ENCODE measurements around the gene CDKN2AIPNL. TPM values are rescaled to one million over a fixed set of nuclear protein-coding genes. Genes with fewer than 3 reads are reported as not detected.
A peak's percentile ranks its signal among the peaks of the same experiment; 100 is the strongest.

The CDKN2AIPNL gene
- total RNA-seq, 1 donor from 2014 or later = 6.0 TPM

DNA sequence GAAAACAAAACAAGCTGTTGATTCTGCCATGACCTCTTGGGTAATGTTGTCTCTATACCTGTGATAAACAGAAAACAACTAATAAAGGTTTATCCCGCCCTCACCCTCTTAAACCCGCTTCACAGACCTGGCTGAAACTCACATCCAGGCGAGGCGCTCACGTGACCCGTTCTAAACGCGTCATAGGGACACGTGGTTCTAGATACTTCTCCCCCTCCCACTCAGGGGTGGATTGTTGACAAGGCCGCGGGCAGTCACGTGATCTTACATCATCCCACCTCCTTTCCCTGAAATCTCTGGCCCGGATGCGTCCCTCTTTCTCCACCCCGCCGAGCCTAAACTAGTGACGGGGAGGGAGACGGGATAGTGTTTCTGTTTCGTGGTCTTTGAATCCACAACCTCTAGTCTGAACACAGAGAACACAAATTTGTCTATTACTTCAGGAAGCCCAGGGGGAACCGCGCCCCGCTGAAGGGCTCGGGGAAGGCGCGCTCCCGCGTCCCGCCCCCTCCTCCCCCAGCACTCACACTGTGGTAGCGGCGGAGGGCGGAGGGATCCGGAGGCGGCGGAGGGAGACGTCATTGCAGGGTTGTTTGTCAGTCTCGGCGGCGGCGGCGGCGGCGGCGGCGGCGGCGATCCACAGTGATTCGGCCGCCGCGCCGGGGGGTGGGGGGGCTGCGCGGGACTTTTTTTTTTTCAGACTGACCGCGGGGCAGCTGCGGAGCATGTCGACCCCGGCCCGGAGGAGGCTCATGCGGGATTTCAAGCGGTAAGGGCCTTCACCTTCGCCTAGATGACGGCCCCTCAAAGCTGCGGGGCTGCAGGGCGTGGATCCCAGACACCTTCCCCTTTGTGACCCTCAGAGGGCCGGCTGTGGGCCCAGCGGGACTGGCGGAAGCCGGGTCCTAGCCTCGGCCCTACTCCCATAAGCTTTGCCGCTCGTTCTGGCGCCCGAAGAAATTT lies 40.5 kb downstream of the CDKN2AIPNL start, which contains the start of gene UBE2B:
TSS of gene UBE2B (plus strand) at position 699 of the 963 bp plus-strand sequence. CDS start at position 726, 27 bp downstream.
- no peaks in the 10 kb centered on the region for H3K27me3 ChIP-seq
- TF ChIP-seq CTCF (IDR thresholded peaks at IDR 0.05) = no peak
- peak within 1 kb of the TSS; percentile 79 to 89 for H3K4me3 ChIP-seq
- peak within 1 kb of the TSS; percentile 94 to 98 for H3K27ac ChIP-seq
- H3K4me1 ChIP-seq = peaks cover 3 to 18% of the 10 kb centered on the region in 2 donors
- H3K9me3 ChIP-seq = no peaks in the 10 kb centered on the region
- intact Hi-C loops (cut with DNase I) = loop anchor here (1.0 to 10.0 kb wide), 8 partner anchors 144 to 534 kb away; partner anchors contain the start of genes CAMLG, PCBD2, PPP2CA and SEC24A
- H3K36me3 ChIP-seq = peaks cover 0 to 6% of the 10 kb centered on the region in 2 donors
- DNase-seq (ENCODE audit: low spot score in 2 of 2) = peak; percentile 97 to 99

GRCh38 chr5:134370311-134370870 lies 41.3 kb downstream of the CDKN2AIPNL start:
- intact Hi-C loops (cut with DNase I) = loop anchor here (2.0 to 10.0 kb wide), 6 partner anchors 144 to 534 kb away; partner anchors contain the start of genes CAMLG, PCBD2, PPP2CA and SKP1

GRCh38 chr5:134365604-134366003 lies 46.1 kb downstream of the CDKN2AIPNL start:
- H3K4me1 ChIP-seq = peaks cover 0 to 15% of the 10 kb centered on the region in 2 donors
- no peak for DNase-seq (ENCODE audit: low spot score in 2 of 2)
- H3K9me3 ChIP-seq = no peaks in the 10 kb centered on the region
- H3K27me3 ChIP-seq = no peaks in the 10 kb centered on the region
- H3K27ac ChIP-seq = no peak overlapping the region
- H3K36me3 ChIP-seq = no peaks in the 10 kb centered on the region
- no peak overlapping the region for H3K4me3 ChIP-seq
- no peak for TF ChIP-seq CTCF (IDR thresholded peaks at IDR 0.05)
- intact Hi-C loops (cut with DNase I) = loop anchor here (5.0 kb wide), 1 partner anchor 47 kb away; the partner anchor contains the start of gene CDKN2AIPNL

More at GRCh38 chr5:134370311-134370870, 41.3 kb downstream of the CDKN2AIPNL start:
- no peak for TF ChIP-seq CTCF (IDR thresholded peaks at IDR 0.05)
- Histone ChIP-seq H3K36me3 (peaks cover 0 to 6% of the 10 kb centered on the region in 2 donors), H3K9me3 (no peaks in the 10 kb centered on the region), H3K27me3 (no peaks in the 10 kb centered on the region), H3K4me1 (peaks cover 3 to 18% of the 10 kb centered on the region in 2 donors), H3K27ac (peak overlapping the region; percentile 94 to 98), H3K4me3 (peak overlapping the region; percentile 79 to 89)
- DNase-seq (ENCODE audit: low spot score in 2 of 2) = no peak

DNA sequence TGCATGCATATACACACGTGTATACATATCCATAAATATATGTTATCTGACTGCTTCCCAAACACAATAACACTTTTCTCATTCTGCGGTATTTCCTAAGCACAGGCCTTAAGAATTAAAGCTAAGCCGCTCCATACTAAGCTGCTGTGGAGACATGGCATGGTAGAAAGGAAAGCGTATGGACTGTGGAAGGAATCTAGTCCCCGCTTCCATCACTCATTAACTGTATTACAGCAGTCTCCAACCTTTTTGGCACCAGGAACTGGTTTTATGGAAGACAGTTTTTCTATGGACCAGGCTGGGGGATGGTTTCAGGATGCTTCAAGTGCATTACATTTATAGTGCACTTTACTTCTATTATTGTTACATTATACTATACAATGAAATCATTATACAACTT lies 56.0 kb downstream of the CDKN2AIPNL start:
- no peaks in the 10 kb centered on the region for H3K27me3 ChIP-seq
- intact Hi-C loops (cut with DNase I) = no loop called here
- TF ChIP-seq CTCF (IDR thresholded peaks at IDR 0.05) = no peak
- peaks cover 0 to 4% of the 10 kb centered on the region in 2 donors for H3K36me3 ChIP-seq
- no peak overlapping the region for H3K27ac ChIP-seq
- H3K9me3 ChIP-seq = no peaks in the 10 kb centered on the region
- no peak for DNase-seq (ENCODE audit: low spot score in 2 of 2)
- no peaks in the 10 kb centered on the region for H3K4me1 ChIP-seq
- no peak overlapping the region for H3K4me3 ChIP-seq

Other genes starting within 250 kb of the CDKN2AIPNL start
- gene SKP1, start 234.9 kb downstream of the CDKN2AIPNL start, total RNA-seq = 144 TPM
- 26.2 TPM for gene PPP2CA, start 185.8 kb downstream of the CDKN2AIPNL start, total RNA-seq
- not detected for gene CDKL3, start 44.7 kb downstream of the CDKN2AIPNL start, total RNA-seq
- 42.6 TPM for gene UBE2B, start 40.3 kb downstream of the CDKN2AIPNL start, total RNA-seq
- gene JADE2, start 113.8 kb upstream of the CDKN2AIPNL start, total RNA-seq = 70.9 TPM
- gene SAR1B, start 220.9 kb upstream of the CDKN2AIPNL start, total RNA-seq = 11.6 TPM
- gene SEC24A, start 236.9 kb upstream of the CDKN2AIPNL start, total RNA-seq = 21.2 TPM

All from ascending aorta (tissue), 2 donors.